OCI-LY3 (cell line): ENCODE data around the gene RAD51B.

Experiments
- CTCF ChIP-seq: fragments of 200-600, 300-600 bp; sonication (generic); IDR thresholded peaks from 2 replicates; pipeline ENCODE4 v1.5.1; 2014; ENCODE audit warnings: antibody characterized with exemption, low read length, low read depth
- EZH2phosphoT487 ChIP-seq: fragments of 200-600 bp; shearing (Covaris generic); IDR thresholded peaks from 2 replicates; pipeline ENCODE4 v1.6.1; 2018; ENCODE audit warnings: antibody characterized with exemption, mixed run types, low read depth

DNA sequence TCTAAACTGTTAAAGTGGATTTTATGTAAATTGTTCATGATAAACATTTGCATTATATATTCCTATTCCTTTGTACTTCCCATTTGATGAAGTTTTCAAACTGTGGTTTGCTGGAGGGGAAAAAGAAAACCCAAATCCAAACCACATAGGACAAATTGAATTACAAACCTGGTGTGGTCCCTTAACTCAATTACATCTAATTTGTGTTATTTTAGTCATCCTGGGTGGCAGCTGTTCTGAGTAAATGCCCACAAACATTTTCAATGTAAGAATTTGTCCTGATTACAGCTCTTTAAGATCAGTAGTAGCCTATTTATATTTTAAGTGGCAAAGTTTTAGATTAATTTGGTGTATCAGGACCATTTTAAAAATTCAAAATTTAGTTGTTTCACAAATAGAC, 153.9 kb downstream of the RAD51B start:
- no peak for TF ChIP-seq CTCF
- TF ChIP-seq EZH2phosphoT487: no peak
